GM18907 (cell line): ENCODE data around the gene HEATR9.

ENCODE experiments used
- ATAC-seq: cut with Tn5 transposase; IDR thresholded peaks from one replicate; pipeline ENCODE4 v1.9.1; 2021; ENCODE audit warnings: mild to moderate bottlenecking, moderate library complexity; ENCODE audit not compliant: unreplicated experiment

The HEATR9 gene

GRCh38 chr17:35865412-35866340 is 3.0 kb downstream of the HEATR9 start:
- no peak for ATAC-seq

- no peak for ATAC-seq
These were observed 3.8 kb downstream of the HEATR9 start for GRCh38 chr17:35864853-35865252.

- no peak for ATAC-seq
These were observed 12.1 kb downstream of the HEATR9 start for GRCh38 chr17:35856603-35857002.

- ATAC-seq = no peak
These were observed 12.7 kb downstream of the HEATR9 start for GRCh38 chr17:35855965-35856364.

GRCh38 chr17:35849469-35850348 is 19.0 kb downstream of the HEATR9 start:
- ATAC-seq = no peak

- ATAC-seq = no peak
These were observed 20.9 kb downstream of the HEATR9 start for GRCh38 chr17:35847633-35848373.

- no peak for ATAC-seq
These were observed 21.7 kb downstream of the HEATR9 start for GRCh38 chr17:35847006-35847405.

- no peak for ATAC-seq
These were observed 22.5 kb downstream of the HEATR9 start for GRCh38 chr17:35846055-35846809.

- no peak for ATAC-seq
These were observed 24.1 kb downstream of the HEATR9 start for GRCh38 chr17:35844547-35844946.

GRCh38 chr17:35843698-35844097 is 25.0 kb downstream of the HEATR9 start:
- no peak for ATAC-seq

GRCh38 chr17:35842239-35842638 is 26.5 kb downstream of the HEATR9 start:
- ATAC-seq = no peak

GRCh38 chr17:35841505-35841904 is 27.2 kb downstream of the HEATR9 start:
- no peak for ATAC-seq

- ATAC-seq = no peak
These were observed 27.6 kb downstream of the HEATR9 start for GRCh38 chr17:35841101-35841500.

GRCh38 chr17:35825206-35825605 is 43.5 kb downstream of the HEATR9 start:
- no peak for ATAC-seq

GRCh38 chr17:35821308-35821707 is 47.4 kb downstream of the HEATR9 start:
- ATAC-seq = no peak

GRCh38 chr17:35819455-35819854 is 49.2 kb downstream of the HEATR9 start:
- no peak for ATAC-seq

- no peak for ATAC-seq
These were observed 51.5 kb downstream of the HEATR9 start for GRCh38 chr17:35817196-35817595.

- no peak for ATAC-seq
These were observed 52.0 kb downstream of the HEATR9 start for GRCh38 chr17:35816723-35817122.

- ATAC-seq = no peak
These were observed 56.2 kb downstream of the HEATR9 start for GRCh38 chr17:35812456-35812855.

GRCh38 chr17:35811759-35812158 is 56.9 kb downstream of the HEATR9 start:
- no peak for ATAC-seq
